Measurements from ENCODE around the gene AMPD3.

DNA sequence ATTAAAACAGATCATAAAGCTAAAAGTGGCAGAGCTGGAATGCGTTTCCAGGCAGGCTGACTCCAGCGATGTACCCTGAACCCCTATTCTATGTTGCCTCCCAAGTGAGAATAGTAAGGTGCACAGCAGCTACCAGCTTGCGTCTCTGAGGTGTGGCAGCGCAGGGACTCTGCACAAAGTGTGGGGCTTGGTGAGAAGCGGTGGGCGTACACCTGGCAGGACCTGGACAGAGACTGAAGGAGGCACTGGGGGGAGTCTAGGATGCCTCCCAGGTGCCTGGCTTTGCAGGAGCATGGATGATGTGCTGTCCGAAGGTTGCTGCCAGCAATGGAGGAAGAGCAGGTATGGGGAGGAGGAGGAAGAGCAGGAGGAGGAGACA is 42.9 kb downstream of the AMPD3 start:
- TF ChIP-seq, protein P1, sequence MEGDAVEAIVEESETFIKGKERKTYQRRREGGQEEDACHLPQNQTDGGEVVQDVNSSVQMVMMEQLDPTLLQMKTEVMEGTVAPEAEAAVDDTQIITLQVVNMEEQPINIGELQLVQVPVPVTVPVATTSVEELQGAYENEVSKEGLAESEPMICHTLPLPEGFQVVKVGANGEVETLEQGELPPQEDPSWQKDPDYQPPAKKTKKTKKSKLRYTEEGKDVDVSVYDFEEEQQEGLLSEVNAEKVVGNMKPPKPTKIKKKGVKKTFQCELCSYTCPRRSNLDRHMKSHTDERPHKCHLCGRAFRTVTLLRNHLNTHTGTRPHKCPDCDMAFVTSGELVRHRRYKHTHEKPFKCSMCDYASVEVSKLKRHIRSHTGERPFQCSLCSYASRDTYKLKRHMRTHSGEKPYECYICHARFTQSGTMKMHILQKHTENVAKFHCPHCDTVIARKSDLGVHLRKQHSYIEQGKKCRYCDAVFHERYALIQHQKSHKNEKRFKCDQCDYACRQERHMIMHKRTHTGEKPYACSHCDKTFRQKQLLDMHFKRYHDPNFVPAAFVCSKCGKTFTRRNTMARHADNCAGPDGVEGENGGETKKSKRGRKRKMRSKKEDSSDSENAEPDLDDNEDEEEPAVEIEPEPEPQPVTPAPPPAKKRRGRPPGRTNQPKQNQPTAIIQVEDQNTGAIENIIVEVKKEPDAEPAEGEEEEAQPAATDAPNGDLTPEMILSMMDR (IDR thresholded peaks at IDR 0.05), result no peak
- TF ChIP-seq POLR2AphosphoS5 (IDR thresholded peaks at IDR 0.05; ENCODE audit: low read depth, low read length), result no peak

Data from Panc1 (cell line).